Measurements from ENCODE around the gene UBE2D4.
"Not testable (repeated sequence)": the region's sequence is repeated elsewhere in the genome, so short reads cannot be mapped to it uniquely, and the experiment has no call there.

UBE2D4 gene

GRCh38 chr7:43960933-43961332 is 34.7 kb downstream of the UBE2D4 start:
- no peak overlapping the region for H3K4me3 ChIP-seq (ENCODE audit: low read depth, low read length)

GRCh38 chr7:43966392-43966791 is 40.2 kb downstream of the UBE2D4 start:
- H3K4me3 ChIP-seq (ENCODE audit: low read depth, low read length): not testable (repeated sequence)

- not testable (repeated sequence) for H3K4me3 ChIP-seq (ENCODE audit: low read depth, low read length)
Measured at GRCh38 chr7:43968172-43969040, 42.2 kb downstream of the UBE2D4 start.

GRCh38 chr7:43969586-43969985 is 43.4 kb downstream of the UBE2D4 start:
- H3K4me3 ChIP-seq (ENCODE audit: low read depth, low read length): not testable (repeated sequence)

- not testable (repeated sequence) for H3K4me3 ChIP-seq (ENCODE audit: low read depth, low read length)
Measured at GRCh38 chr7:43970698-43971097, 44.5 kb downstream of the UBE2D4 start.

GRCh38 chr7:43974033-43974573 is 47.9 kb downstream of the UBE2D4 start:
- H3K4me3 ChIP-seq (ENCODE audit: low read depth, low read length): not testable (repeated sequence)

DNA sequence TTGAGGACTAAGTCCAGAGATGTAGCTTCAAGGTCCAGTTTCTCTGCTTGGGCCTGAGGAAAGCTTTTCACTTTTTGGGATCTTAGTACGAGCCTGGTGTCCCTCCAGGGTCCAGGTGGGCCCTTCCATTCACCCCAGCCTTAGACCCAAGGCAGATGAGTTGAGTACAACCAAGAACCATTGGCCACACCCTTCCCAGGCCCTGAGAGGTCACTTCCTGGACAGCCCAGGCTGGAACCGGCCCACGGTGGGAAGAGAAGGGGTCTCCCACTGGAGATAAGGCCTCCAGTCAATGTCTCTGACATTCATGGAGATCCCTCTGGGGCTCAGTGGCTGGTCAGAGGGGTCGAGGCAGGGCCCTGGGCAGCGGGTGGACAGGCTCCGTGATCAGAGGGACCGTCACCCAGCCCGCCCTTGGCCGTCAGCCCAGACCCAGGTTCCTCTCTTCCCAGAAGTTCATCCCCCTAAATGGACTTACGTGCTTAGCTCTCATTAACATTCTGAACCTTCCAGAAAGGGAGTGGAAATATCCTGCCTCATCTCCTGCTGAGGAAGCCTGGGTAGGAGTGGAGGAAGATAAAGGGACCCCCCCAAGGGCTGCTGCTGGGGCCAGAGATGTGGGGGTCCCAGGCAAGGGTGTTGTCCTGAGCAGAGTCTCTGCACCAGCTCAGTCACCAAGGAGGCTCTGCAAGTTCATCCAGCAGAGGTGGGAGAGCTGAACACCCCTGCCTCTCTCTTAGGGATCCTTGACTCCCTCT is 48.7 kb downstream of the UBE2D4 start:
- not testable (repeated sequence) for H3K4me3 ChIP-seq (ENCODE audit: low read depth, low read length)

DNA sequence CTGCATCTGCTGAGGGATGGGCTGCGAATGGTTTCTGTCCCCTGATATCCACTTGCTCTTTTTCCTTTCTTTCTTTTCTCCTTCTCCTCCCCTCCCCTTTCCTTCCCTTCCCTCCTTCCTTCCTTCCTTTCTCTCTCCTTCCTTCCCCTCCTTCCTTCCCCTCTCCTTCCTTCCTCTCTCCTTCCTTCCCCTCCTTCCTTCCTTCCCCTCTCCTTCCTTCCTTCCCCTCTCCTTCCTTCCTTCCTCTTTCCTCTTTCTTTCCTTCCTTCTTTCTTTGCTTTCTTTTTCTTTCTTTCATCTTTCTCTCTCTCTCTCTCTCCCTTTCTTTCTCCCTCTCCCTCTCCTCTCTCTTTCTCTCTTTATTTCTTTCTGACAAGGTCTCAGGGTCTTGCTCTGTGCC is 51.3 kb downstream of the UBE2D4 start:
- no peak overlapping the region for H3K4me3 ChIP-seq (ENCODE audit: low read depth, low read length)

DNA sequence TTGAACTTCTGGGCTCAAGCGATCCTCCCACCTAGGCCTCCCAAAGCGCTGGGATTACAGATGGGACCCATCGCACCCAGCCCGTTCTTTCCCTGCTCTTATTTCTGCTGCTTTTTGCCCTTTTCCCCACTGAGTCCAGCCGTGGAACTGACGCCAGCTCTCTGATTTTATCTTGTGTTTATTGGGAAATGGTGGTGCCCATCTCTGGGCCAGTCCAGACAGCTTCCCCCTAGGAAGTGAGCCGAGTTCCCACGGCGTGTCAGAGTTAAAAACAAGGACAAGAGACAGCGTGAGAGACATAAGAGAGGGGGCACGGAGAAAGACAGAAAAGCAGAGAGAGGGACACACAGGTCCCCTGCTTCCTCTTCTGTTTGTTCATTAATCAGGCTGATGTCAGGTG is 51.9 kb downstream of the UBE2D4 start:
- not testable (repeated sequence) for H3K4me3 ChIP-seq (ENCODE audit: low read depth, low read length)

DNA sequence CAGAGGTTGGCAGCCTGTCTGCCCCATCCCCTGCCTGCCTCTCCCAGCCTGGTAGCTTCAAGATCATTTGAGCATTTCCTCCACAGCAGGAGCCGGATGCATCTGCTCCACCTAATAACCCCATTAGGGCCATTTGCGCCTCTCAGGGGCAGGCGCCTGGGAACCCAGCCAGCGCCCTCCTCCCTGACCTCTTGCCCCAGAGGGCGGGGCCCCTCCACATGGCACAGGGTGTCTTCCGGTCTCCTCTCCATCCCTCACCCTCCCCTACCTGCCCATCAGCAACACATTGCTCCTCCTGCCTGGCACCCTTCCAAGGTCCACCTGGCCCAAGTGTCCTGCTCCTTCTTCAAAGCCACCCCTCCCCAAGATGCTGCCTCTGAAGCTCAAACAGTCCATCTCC is 56.6 kb downstream of the UBE2D4 start:
- H3K4me3 ChIP-seq (ENCODE audit: low read depth, low read length): not testable (repeated sequence)

DNA sequence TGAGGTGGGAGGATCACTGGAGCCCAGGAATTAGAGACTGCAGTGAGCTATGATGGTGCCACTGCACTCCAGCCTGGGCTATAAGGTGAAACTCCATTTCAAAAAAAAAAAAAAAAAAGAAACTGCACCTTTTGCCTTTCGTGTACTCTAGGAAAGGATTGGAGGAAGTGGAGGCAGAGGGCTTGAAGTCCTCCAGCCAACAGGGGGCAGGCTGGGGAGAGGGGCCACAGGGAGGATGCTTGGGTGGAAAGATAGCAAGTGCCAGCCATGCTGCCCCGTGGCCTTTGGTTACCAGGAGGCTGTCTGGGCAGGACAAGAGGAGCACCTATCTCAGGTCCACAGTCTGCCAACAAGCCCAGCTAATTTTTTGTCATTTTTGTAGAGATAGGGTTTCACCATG is 57.5 kb downstream of the UBE2D4 start:
- not testable (repeated sequence) for H3K4me3 ChIP-seq (ENCODE audit: low read depth, low read length)

- H3K4me3 ChIP-seq (ENCODE audit: low read depth, low read length): peak overlapping the region; percentile 33
Measured at GRCh38 chr7:43985904-43986864, 59.9 kb downstream of the UBE2D4 start.

GRCh38 chr7:43987476-43987875 is 61.2 kb downstream of the UBE2D4 start:
- not testable (repeated sequence) for H3K4me3 ChIP-seq (ENCODE audit: low read depth, low read length)

GRCh38 chr7:43990011-43990585 is 63.9 kb downstream of the UBE2D4 start:
- not testable (repeated sequence) for H3K4me3 ChIP-seq (ENCODE audit: low read depth, low read length)

DNA sequence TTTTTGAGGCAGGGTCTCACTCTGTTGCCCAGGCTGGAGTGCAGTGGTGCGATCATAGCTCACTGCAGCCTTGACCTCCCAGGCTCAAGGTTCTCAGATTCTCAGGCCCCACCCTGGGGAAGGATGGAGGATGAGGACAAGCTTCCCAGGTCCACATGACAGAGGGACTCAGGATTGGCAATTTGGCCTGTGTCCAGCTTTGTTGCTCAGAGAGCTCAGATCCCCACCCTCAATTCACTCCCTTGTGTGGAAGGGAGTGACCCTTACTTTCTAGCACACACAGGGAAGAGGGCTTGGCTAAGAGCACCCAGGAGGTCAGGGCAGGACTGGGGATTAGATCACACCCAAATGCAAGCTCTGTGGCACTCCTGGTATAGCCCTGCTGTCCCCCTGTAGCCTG is 64.6 kb downstream of the UBE2D4 start:
- not testable (repeated sequence) for H3K4me3 ChIP-seq (ENCODE audit: low read depth, low read length)

GRCh38 chr7:43992896-43993295 is 66.7 kb downstream of the UBE2D4 start:
- H3K4me3 ChIP-seq (ENCODE audit: low read depth, low read length): not testable (repeated sequence)

- H3K4me3 ChIP-seq (ENCODE audit: low read depth, low read length): not testable (repeated sequence)
Measured at GRCh38 chr7:43994681-43995080, 68.4 kb downstream of the UBE2D4 start.

- not testable (repeated sequence) for H3K4me3 ChIP-seq (ENCODE audit: low read depth, low read length)
Measured at GRCh38 chr7:43997532-43997931, 71.3 kb downstream of the UBE2D4 start, which contains the start of gene SPDYE1. Gene SPDYE1, plus strand, starts transcription at chr7:43997897. Its CDS starts 2,053 bp downstream, at chr7:43999950.

Measured in iPS-11a (cell line).